GM23338 (cell line): ENCODE results near the gene SLC9B1.

Experiments used
- CREB1 ChIP-seq: fragments of 250-450 bp; sonication (Bioruptor Pico); IDR thresholded peaks from 2 replicates; pipeline ENCODE4 v1.5.0; 2020; ENCODE audit warnings: low read depth, mild to moderate bottlenecking, moderate library complexity
- EZH2 ChIP-seq: fragments of 200-600 bp; sonication (generic); IDR thresholded peaks from one replicate; pipeline ENCODE4 v1.8.0; 2017; ENCODE audit warnings: antibody characterized with exemption, mild to moderate bottlenecking, low read depth; ENCODE audit not compliant: unreplicated experiment
- EZH2phosphoT487 ChIP-seq: fragments of 200-600 bp; sonication (generic); IDR thresholded peaks from one replicate; pipeline ENCODE4 v1.8.1; 2018; ENCODE audit warnings: antibody characterized with exemption; ENCODE audit not compliant: unreplicated experiment
- POLR2AphosphoS5 ChIP-seq: IDR thresholded peaks from 2 replicates; pipeline ENCODE4 v1.6.1; 2016; ENCODE audit warnings: antibody characterized with exemption, low read depth
- STAT1 ChIP-seq: IDR thresholded peaks from one replicate; pipeline ENCODE4 v1.6.1; 2016; ENCODE audit warnings: antibody characterized with exemption; ENCODE audit not compliant: unreplicated experiment
- TF ChIP-seq, protein P1 (sequence below), 2 experiments: fragments of 200-600 bp in 1 of 2; sonication (generic) in 1 of 2; conservative IDR thresholded peaks; 2 replicates each; pipeline versions ENCODE4 v1.5.1 to v1.6.1; 2016 to 2017; ENCODE audit warnings: antibody characterized with exemption in 2 of 2, low read depth in 2 of 2, mild to moderate bottlenecking in 2 of 2, moderate library complexity in 1 of 2
- TF ChIP-seq, protein P2 (sequence below): IDR thresholded peaks from one replicate; pipeline ENCODE4 v1.6.1; 2018; ENCODE audit warnings: antibody characterized with exemption; ENCODE audit not compliant: unreplicated experiment

- TF ChIP-seq, protein P1, sequence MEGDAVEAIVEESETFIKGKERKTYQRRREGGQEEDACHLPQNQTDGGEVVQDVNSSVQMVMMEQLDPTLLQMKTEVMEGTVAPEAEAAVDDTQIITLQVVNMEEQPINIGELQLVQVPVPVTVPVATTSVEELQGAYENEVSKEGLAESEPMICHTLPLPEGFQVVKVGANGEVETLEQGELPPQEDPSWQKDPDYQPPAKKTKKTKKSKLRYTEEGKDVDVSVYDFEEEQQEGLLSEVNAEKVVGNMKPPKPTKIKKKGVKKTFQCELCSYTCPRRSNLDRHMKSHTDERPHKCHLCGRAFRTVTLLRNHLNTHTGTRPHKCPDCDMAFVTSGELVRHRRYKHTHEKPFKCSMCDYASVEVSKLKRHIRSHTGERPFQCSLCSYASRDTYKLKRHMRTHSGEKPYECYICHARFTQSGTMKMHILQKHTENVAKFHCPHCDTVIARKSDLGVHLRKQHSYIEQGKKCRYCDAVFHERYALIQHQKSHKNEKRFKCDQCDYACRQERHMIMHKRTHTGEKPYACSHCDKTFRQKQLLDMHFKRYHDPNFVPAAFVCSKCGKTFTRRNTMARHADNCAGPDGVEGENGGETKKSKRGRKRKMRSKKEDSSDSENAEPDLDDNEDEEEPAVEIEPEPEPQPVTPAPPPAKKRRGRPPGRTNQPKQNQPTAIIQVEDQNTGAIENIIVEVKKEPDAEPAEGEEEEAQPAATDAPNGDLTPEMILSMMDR (conservative IDR thresholded peaks at IDR 0.05; ENCODE audit: low read depth in 2 of 2): no peak
- TF ChIP-seq EZH2 (no peak), STAT1 (no peak), POLR2AphosphoS5 (no peak), EZH2phosphoT487 (no peak), CREB1 (CRISPR knock-in tag) (no peak)
- TF ChIP-seq, protein P2, sequence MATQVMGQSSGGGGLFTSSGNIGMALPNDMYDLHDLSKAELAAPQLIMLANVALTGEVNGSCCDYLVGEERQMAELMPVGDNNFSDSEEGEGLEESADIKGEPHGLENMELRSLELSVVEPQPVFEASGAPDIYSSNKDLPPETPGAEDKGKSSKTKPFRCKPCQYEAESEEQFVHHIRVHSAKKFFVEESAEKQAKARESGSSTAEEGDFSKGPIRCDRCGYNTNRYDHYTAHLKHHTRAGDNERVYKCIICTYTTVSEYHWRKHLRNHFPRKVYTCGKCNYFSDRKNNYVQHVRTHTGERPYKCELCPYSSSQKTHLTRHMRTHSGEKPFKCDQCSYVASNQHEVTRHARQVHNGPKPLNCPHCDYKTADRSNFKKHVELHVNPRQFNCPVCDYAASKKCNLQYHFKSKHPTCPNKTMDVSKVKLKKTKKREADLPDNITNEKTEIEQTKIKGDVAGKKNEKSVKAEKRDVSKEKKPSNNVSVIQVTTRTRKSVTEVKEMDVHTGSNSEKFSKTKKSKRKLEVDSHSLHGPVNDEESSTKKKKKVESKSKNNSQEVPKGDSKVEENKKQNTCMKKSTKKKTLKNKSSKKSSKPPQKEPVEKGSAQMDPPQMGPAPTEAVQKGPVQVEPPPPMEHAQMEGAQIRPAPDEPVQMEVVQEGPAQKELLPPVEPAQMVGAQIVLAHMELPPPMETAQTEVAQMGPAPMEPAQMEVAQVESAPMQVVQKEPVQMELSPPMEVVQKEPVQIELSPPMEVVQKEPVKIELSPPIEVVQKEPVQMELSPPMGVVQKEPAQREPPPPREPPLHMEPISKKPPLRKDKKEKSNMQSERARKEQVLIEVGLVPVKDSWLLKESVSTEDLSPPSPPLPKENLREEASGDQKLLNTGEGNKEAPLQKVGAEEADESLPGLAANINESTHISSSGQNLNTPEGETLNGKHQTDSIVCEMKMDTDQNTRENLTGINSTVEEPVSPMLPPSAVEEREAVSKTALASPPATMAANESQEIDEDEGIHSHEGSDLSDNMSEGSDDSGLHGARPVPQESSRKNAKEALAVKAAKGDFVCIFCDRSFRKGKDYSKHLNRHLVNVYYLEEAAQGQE: no peak
These were observed 157.5 kb downstream of the SLC9B1 start for GRCh38 chr4:102862016-102862415.
